Stimulated activated CD8-positive, alpha-beta memory T cell treated with anti-CD3 and anti-CD28 coated beads, Interleukin-4, amount 100 ng/mL, for 4 hours (primary cell): ENCODE results near the gene OR4C45.
"Not testable (repeated sequence)": the region's sequence is repeated elsewhere in the genome, so short reads cannot be mapped to it uniquely, and the experiment has no call there.

Source experiments
- DNase-seq, 2 donors: peaks; one replicate each; pipeline ENCODE4 v3.0.0-alpha.2; 2020; ENCODE audit warnings: low read depth in 2 of 2, low spot score in 1 of 2

OR4C45 gene

DNA sequence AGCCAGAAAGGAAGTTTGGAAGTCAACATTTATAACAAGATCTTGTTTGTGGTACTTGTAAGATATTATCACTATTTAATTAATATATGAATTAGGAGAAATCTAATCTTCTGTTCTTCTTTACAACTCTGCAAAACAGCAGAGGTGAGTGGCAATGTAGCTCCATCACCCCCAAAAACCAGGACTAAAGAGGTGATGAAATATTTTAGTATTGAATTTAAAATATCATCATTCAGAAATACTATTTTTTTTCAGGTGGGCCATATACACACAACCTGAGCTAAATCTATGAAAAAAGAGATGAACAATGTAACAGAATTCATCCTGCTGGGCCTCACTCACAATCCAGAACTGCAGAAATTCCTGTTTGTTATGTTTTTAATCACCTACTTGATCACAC, at the start of gene OR4C45:
Gene OR4C45 (plus strand): TSS at position 301 of the 400 bp plus-strand sequence.
- DNase-seq, result no peak

DNA sequence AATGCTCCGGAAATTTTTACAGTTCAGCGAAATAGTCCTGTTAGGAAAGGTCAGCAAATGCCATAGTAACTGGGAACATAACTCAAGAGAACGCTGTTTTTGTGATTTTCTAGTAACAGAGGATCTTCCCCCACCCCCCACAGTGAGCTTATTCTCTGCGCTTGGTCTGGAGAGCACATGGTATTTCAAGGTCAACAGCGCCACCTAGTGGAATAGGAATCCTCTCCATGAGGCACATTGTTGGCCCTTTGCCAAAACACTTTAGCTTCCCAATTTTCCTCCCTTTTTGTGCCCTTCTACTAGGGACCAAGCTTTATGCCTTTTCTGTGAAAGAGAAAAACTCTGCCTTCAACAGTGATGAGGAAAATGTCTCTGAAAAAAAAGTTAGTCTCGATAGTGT, 37.1 kb upstream of the OR4C45 start:
- DNase-seq, result no peak

DNA sequence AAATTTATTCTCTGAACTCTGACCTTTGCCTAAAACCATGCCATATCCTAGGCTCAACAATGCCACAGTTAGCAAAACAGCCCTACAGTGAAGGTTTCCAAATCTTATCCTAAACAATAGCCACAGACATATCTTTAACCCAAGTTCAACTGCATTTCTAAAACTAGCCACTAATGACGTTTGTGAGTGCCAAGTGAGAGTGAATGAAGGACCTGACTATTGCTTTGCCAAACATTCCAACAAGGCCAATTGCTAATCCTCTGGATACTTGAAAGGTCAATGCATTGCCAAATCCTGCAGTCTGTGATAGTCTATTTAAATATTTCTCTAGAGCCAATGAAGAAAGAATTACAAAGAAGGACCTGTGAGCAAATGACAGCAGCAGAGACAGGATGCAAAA, 2.5 kb upstream of the OR4C45 start:
- no peak for DNase-seq

DNA sequence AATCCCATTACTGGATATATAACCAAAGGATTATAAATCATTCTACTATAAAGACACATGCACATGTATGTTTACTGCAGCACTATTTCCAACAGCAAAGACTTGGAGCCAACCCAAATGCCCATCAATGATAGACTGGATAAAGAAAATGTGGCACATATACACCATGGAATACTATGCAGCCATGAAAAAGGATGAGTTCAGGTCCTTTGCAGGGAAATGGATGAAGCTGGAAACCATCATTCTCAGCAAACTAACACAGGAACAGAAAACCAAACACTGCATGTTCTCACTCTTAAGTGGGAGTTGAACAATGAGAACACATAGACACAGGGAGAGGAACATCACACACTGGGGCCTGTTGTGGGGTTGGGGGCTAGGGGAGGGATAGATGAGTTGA, 3.6 kb downstream of the OR4C45 start:
- not testable (repeated sequence) for DNase-seq

DNA sequence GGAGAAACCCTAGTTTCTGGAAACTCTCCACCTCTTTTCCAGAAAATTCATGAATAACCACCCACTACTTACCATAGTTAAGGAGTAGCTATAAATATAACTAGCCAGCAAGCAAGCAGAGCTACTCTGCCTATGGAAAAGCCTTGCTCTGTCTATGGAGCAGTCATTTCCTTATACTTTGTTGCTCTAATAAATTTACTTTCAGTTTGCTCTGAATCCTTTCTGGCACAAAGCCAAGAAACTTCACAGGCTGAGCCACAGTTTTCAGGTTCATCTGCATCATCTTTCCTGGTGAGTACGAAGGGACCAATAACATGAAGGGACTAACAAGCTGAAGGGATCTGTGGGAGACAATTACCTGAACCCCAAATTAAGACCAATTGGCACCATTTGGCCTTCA, 4.6 kb downstream of the OR4C45 start:
- no peak for DNase-seq

DNA sequence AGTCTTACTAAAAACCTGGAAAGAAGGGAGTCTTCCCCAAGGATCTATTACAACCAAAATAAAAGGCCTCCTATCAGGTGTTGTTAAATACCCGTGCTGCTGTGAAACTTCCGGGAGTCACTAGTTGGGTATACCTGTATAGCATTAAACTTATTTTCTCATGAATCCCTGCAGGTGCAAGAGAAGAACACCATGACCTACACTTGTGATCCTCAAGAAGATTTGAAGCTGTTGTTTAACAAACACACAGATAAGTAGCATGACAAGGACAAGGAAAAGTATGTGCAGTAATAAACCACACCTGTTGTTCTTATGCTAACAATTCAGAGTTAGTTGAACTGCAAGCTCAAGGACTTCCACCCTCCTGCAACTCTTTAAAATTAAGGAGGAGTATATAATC, 12.0 kb downstream of the OR4C45 start:
- no peak for DNase-seq

DNA sequence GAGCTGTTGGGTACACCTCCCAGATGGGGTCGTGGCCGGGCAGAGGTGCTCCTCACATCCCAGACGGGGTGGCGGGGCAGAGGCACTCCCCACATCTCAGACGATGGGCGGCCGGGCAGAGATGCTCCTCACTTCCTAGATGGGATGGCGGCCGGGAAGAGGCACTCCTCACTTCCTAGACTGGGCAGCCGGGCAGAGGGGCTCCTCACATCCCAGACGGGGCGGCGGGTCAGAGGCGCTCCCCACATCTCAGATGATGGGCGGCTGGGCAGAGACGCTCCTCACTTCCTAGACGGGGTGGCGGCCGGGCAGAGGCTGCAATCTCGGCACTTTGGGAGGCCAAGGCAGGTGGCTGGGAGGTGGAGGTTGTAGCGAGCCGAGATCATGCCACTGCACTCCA, 30.4 kb downstream of the OR4C45 start:
- not testable (repeated sequence) for DNase-seq

DNA sequence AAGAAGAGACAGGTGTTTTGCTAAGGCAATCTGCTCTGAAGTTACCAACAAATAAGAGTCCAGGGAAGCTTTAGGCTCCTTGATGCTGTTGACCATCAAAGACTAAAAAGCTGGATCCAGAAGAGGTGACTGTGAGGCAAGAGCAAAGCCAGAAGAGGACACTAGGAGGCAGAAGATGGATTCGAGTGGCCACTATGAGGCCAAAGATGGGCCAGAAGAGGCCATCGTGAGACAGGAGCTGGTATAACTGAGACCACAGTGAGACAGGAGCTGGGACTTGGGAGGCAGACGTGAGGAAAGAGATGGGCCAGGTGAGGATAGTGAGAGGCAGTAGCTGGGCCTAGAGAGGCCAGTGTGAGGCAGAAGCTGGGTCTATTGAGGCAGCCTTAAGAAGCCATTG, 37.7 kb downstream of the OR4C45 start:
- no peak for DNase-seq

DNA sequence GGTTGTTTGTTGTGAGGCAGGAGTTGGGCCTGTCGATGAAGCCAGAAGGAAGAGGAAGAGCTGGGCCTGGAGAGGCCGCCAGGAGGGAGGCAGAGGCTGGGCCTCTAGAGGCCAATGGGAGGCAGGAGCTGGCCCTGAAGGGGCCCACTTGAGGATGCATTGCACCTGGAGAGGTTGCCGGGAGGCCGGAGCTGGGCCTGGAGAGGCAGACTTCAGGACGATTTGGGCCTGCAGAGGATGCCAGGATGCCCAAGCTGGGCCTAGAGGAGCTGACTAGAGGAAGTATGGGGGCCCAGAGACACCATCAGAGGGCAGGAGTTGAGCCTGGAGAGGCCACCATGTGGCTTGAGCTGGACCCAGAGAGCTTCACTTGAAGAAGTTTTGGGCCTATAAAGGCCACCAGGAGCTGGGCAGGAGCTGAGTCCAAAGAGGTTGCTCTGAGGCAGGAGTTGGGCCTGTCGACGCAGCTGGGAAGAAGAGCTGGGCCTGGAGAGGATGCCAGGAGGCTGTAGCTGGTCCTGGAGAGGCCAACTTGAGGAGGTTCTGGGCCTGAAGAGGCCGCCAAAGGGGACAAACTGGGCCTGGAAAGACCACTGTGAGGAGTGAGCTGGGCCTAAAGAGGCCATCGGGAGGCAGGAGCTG, 39.0 kb downstream of the OR4C45 start:
- DNase-seq, result no peak

DNA sequence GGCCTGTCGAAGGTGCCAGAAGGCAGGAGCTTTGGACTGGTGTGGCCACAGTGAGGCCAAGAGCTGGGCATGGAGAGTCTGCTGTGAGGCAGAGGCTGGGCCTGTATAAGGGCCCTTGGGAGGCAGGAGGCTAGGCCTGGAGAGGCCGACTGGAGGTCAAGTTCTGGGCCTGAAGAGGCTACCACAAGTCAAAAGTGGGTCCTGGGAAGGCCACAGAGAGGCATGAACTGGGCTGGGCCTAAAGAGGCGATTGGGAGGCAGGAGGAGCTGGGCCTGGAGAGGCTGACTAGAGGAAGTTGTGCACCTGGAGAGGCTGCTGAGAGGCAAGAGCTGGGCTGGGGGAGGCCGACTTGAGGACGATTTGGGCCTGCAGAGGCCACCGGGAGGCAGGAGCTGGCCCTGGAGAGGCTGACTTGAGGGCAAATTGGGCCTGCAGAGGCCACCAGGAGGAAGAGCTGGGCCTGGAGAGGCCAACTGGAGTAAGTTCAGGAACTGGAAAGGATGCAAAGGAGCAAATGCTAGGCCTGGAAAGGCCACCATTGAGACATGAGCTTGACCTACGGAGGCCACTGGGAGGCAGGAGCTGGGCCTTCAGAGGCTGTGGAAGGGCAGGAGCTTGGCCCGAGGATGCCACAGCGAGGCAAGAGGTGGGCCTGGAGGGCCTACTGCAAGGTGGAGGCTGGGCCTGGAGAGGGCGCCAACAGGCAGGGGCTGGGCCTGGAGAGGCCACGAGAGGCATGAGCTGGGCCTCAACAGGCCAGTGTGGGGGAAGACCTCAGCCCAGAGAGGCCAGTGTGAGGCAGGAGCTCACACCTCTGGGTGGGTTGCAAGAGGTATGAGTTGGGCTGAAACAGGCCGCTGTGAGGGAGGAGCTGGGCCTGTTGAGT, 39.8 kb downstream of the OR4C45 start:
- no peak for DNase-seq

DNA sequence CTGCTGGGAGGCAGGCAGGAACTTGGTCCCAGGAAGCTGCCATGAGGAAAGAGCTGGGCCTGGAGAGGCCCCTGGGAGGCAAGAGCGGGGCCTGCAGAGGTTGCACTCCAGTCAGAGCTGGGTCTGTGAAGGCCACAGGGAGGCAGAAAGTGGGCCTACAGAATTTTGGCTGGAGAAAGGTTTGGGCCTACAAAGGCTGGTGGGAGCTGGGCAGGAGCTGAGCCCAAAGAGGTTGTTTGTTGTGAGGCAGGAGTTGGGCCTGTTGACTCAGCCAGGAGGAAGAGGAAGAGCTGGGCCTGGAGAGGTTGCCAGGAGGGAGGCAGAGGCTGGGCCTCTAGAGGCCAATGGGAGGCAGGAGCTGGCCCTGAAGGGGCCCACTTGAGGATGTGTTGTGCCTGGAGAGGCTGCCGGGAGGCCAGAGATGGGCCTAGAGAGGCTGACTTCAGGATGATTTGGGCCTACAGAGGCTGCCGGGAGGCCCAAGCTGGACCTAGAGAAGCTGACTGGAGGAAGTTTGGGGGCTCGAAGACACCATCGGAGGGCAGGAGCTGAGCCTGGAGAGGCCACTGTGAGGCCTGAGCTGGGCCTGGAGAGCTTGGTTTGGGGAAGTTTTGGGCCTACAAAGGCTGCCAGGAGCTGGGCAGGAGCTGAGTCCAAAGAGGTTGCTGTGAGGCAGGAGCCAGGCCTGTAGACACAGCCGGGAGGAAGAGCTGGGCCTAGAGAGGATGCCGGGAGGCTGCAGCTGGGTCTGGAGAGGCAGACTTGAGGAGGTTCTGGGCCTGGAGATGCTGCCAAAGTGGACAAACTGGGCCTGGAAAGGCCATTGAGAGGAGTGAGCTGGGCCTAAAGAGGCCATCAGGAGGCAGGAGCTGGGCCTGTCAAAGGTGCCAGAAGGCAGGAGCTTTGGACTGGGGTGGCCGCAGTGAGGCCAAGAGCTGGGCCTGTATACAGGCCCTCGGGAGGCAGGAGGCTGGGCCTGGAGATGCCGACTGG, 40.7 kb downstream of the OR4C45 start:
- DNase-seq, result no peak

DNA sequence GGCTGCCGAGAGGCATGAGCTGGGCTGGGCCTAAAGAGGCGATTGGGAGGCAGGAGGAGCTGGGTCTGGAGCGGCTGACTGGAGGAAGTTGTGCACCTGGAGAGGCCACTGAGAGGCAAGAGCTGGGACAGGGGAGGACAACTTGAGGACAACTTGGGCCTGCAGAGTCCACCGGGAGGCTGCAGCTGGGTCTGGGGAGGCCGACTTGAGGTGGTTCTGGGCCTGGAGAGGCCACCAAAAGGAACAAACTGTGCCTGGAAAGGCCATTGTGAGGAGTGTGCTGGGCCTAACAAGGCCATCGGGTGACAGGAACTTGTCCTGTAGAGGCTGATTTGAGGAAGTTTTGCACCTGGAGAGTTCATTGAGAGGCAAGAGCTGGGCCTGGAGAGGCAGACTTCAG, 41.5 kb downstream of the OR4C45 start:
- DNase-seq, result no peak

DNA sequence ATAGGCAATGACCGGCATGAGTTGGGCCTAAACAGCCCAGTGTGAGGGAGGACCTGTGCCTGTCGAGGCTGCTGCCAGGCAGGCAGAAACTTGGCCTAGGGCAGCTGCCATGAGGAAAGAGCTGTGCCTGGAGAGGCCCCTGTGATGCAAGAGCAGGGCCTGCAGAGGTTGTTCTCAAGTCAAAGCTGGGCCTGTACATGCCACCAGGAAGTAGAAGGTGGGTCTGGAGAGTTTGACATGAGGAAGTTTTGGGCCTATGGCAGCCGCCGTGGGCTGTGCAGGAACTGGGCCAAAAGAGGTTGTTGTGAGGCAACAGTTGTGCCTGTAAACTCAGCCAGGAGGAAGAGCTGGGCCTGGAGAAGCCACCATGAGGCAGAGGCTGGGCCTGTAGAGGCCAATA, 43.2 kb downstream of the OR4C45 start:
- DNase-seq, result no peak

DNA sequence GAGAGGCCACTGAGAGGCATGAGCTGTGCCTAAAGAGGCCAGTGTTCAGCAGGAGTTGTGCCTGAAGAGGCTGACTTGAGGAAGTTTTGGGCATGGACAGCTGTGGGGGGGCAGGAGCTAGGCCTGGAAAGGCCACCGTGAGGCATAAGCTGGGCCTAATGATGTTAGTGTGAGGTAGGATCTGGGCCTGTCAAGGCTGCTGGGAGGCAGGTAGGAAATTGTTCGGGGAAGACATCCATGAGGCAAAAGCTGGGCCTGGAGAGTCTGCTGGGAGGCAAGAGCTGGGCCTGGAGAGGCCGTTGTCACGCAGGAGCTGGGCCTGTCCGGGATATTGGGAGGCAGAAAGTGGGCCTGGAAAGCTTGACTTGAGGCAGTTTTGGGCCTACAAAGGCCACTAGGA, 44.9 kb downstream of the OR4C45 start:
- DNase-seq, result no peak

DNA sequence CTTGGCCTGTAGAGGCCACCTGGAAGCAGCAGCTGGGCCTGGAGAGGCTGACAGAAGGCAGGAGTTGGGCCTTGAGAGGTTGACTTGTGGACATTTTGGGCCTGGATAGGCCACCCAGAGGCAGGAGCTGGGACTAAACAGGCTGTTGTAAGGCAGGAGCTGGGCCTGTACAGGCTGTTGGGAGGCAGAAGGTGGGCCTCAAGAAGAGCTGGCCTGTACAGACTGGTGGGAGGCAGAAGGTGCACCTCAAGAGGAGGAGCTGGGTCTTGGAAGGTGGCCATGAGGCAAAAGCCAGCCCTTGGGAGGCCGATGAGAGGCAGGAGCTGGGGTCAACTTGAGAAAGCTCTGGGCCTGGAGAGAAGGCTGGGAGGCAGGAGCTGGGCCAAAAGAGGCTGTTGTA, 45.3 kb downstream of the OR4C45 start:
- no peak for DNase-seq

DNA sequence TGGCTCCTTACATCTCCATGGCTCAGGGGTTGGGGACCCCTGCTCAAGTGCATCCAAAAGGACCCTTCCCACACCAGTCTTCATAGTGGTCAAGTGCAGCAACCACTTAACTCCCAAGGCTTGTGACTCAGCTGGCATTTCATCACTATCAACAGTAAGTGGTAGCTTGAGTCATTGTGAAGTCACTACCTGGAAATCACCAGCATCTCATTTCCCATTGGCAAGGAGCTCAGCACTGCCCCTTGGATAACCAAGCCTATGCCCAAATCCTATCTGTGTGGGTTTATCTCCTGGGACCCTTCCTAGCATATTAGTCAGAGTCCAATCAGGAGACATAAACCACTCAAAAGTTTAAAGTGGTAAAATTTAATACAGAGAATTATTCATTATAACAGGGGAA, 46.3 kb downstream of the OR4C45 start:
- not testable (repeated sequence) for DNase-seq

DNA sequence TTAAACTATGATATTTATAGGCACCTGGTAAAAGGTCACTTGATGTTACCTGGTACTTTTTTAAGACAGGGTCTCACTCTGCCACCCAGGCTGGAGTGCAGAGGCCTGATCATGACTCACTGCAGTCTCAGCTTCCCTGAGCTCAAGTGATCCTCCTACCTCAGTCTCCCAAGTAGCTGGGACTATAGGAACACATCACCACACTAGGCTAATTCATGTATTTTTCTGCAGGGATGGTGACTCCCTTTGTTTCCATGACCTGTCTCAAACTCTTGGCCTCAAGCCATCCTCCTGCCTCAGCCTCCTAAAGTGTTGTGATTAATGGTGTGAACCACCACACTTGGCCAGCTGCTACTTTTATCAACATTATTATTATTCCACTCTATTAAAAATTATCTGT, 47.6 kb downstream of the OR4C45 start:
- no peak for DNase-seq
